GM12891 (cell line): ENCODE measurements around the gene PHPT1.
"Not testable (repeated sequence)": the region's sequence is repeated elsewhere in the genome, so short reads cannot be mapped to it uniquely, and the experiment has no call there.

Source experiments
- PAX5 ChIP-seq: IDR thresholded peaks from 2 replicates; pipeline ENCODE4 v1.6.1; 2011; ENCODE audit warnings: low read length, moderate library complexity, mild to moderate bottlenecking; ENCODE audit not compliant: insufficient read depth, severe bottlenecking
- POLR2A ChIP-seq: IDR thresholded peaks from 2 replicates; pipeline ENCODE4 v1.6.1; 2011; ENCODE audit warnings: low read depth, low read length, control low read depth
- POLR2AphosphoS5 ChIP-seq: IDR thresholded peaks from 2 replicates; pipeline ENCODE4 v1.6.1; 2011; ENCODE audit warnings: low read depth, low read length, control low read depth
- POU2F2 ChIP-seq: IDR thresholded peaks from 2 replicates; pipeline ENCODE4 v1.6.1; 2011; ENCODE audit warnings: low read depth, mild to moderate bottlenecking, control low read depth, low read length, moderate library complexity
- SPI1 ChIP-seq: IDR thresholded peaks from 2 replicates; pipeline ENCODE4 v1.6.1; 2011; ENCODE audit warnings: low read depth, low read length, control low read depth
- TAF1 ChIP-seq: IDR thresholded peaks from 2 replicates; pipeline ENCODE4 v1.6.1; 2011; ENCODE audit warnings: low read depth, low read length, control low read depth

GRCh38 chr9:136842380-136842948 is 6.7 kb upstream of the PHPT1 start, which contains the start of gene AJM1:
- not testable (repeated sequence) for TF ChIP-seq POLR2A, TAF1, POLR2AphosphoS5, SPI1, PAX5, POU2F2
